NCI-H1105 treated with DMSO at 0.1 percent for 48 hours (cell line): ENCODE results near the gene KRT24.
A peak's percentile ranks its signal among the peaks of the same experiment; 100 is the strongest.
"Not testable (repeated sequence)": the region's sequence is repeated elsewhere in the genome, so short reads cannot be mapped to it uniquely, and the experiment has no call there.

Source experiments
- DNase-seq: peaks from one replicate; lab custom pipeline; 2025; lab: John Stamatoyannopoulos, UW

The KRT24 gene

DNA sequence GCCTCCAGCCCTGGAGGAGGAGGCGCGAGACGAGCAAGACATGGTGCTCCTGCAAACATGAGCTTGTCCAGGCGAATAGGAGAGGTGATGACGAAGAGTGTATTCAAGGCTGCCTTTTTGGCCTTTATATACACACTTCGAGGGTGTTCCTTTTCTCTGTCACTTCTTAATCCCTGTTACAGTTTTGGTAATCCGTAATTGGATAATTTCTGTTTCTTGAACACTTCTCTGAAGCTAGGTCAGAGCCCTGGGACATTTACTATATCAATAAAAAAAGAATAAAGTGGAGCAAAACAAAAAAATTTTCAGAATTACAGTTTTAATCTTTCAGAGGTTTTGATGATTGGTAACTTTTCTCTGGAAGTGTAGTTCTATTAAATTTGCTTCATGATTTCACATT is at the start of gene KRT24:
Gene KRT24, minus strand, starts transcription at position 101 of the 400 bp plus-strand sequence. Its CDS starts 59 bp downstream, at position 42.
- DNase-seq, result no peak

DNA sequence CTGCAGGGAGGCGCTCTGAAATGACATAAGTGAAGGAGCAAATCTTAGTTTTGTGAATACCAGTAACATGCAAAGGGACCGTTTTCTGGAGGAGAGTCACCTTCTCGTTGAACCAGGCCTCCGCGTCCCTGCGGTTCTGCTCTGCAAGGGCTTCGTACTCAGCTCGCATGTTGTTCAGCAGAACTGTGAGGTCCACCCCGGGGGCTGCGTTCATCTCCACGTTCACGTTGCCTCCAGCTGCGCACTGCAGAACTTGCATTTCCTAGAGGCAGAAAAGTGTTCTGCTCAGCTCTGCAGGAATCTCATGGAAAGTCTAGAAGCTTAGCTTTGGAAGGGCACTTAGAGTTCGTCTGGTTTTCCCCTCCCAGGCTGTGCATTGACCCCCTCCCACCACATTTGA is 47.5 kb upstream of the KRT24 start:
- DNase-seq, result no peak

DNA sequence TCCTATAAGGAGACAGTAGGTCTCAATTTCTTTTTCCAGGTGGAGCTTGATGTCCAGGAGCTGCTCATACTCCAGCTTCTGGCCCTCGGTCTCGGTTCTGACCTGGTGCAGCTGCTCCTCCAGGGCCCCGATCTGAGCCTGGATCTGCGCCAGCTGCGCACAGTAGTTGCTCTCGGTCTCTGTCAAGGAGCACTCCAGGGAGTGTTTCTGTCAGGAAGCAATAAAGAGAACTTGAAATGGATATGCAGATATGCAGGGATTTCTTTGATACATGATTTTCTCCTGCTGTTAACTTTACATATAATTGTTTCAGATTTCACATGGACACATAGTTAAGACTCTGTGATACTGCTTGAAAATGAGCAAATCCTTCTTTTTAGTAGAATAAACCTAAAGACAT is 46.8 kb upstream of the KRT24 start:
- no peak for DNase-seq

DNA sequence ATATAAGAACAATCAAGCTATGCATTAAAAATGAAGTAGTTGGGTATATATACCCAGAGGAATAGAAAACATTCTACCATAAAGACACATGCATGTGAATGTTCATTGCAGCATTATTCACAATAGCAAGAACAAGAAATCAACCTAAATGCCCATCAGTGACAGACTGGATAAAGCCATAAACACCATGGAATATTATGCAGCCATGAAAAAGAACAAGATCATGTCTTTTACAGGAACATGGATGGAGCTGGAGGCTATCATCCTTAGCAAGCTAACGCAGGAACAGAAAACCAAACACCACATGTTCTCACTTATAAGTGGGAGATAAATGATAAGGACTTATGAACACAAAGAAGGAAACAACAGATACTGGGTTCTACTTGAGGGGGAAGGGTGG is 45.1 kb upstream of the KRT24 start:
- not testable (repeated sequence) for DNase-seq

DNA sequence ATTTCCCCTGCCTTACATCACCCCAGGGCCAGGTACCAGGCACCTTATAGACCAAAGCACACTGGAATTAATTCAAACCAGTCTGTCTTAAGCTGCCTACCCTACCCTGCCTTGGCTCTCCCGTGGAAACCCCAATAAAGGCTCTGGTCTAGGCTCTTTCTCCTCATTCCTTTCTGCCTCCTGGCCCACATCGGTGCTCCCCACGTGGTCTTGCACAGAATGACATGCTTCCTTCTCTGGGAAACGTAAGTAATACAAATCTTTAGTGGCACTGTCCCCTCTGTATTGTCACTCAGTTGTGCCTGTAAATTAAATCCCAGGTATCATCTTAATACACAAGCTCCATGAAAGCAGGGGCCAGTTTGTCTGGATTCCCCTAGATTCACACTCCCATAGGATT is 35.0 kb upstream of the KRT24 start:
- DNase-seq, result no peak

DNA sequence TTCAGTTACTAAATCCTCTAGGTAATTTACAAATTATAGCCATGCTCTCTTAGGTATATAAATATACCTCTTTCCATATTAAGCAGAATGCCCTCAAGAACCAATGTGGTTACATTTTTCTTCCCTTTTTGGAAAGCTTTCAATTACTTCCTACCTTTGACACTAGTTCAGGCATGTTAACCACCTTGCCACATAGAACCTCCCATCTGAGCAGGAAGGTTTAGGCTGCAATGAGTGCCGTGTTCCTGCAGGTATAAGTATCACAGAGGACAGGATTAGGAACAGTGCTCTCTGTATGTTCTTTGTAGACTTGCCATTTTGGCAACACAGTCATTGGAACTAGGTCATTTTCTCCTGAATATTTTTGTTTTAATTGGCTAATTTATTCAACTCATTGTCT is 31.5 kb upstream of the KRT24 start:
- DNase-seq, result no peak

DNA sequence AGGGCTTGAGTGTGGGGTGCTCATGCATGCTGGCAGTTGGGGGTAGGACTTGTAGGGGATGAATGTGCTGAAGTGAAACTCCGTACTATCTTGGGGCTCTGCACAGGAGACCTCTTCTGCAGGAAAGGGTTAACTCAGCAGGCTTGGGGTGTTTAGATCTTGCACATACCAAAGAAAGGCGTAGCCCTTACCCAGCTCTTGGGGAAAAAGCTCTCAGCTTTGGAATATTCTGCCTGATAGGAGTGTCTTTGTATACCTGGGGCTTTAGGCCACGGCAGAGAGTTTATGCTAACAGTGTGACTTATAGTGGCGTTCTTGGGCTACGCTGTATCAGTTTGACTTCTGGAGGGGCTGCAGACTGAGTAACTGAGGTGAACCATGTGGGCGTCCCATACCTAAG is 30.5 kb upstream of the KRT24 start:
- DNase-seq, result no peak

DNA sequence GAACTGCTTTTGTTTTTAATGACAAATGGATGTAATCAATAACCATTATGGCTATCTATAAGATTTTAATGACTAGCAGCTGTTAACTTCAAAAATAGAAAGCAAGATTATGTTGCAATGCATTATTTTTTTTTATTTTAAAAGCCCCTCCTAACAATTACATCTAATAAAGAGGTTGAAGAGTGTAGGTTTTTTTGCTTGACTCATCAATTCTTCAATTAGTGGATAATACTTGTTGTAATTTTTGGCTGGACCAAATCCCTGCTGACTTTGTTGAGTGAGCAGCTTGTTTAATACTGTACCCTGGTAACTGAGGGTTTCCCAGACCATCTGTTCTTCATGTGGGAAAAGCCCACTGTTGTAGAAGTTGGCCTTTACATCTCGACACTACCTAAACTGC is 27.4 kb upstream of the KRT24 start:
- no peak for DNase-seq

DNA sequence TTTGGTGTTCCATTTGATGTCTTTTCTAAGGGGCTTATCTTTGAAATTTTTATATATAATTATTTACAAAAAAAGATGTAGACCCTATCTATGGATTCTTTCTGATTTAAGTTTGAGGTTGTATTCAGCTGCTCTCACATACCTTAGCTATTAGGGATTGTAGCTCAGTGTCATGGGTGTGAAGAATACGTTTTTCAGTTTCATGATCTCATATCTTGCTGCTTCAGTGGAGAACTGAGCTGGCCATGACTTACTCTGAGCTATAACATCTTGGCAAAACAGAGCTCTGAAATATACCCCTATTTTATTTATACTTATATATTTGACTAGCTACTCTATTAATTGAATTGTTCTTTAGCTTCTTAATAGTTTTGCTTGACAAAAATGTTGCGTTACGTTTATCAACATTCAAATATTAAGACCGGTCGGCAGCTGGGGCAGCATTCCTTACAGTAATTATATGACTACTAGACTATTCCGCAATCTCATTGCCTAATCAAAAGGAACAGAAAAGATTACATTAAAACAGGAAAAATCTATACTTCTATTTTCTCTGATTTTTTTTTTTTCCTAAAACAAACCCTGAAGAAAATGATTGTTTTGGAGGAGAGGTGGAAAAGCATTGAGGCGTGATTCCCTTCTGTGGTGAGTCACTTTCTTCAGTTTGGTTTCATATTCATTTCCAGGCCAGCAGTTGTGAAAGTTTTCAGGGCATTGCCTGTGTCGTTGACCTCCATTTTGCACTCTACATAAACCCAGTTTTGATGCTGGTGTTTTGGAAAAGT is 24.1 kb upstream of the KRT24 start:
- DNase-seq, result no peak

DNA sequence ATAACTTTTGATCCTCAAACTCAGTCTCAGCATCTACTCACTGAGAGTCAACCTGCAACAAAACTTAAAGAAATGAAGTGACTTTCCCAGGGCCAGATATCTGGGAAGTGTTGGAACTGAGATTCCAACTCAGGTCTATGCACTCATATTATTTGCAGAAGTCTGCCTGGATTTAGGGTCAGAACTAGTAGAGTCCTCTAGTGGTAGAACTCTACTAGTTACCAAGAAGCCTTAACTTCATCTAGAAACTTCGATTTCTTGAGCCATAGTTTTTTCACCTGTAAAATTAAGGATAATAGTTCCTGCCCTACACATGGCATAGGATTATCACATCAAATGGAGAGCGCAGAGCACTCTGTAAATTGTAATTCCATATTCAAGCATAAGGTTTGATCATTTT is 23.4 kb upstream of the KRT24 start:
- no peak for DNase-seq

DNA sequence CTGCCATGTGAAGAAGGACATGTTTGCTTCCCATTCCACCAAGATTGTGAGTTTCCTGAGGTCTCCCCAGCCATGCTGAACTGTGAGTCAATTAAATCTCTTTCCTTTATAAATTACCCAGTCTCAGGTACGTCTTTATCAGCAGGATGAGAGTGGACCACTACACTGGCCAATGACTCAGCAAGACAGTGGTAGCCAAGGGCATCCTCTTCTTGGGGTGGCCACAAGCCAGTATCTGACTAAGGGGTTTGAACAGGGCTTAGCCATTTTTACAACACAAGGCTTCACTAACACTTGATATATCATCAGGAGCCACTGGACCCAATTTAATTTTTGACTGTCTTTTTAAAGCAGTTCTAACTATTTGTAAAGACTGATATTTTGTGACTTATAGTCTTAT is 21.1 kb upstream of the KRT24 start:
- no peak for DNase-seq

DNA sequence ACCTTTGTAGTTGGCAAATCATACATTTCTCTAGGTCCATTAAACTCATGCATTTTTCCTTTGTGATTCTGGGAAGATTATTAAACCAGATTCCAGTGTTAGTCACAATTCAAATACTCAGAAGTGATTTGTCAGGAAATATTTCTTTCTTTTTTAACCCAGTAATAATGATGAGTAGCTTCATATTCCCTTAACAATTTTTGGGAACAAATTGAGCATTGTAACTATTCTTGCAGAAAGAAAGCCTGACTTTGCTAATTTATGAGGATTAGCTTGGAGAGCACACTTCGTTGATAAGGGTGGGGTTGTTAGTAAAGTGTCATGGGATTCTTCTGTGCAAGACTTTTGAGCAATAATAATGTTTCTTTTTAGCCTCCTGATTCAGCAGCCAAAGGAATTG is 18.7 kb upstream of the KRT24 start:
- DNase-seq, result no peak

DNA sequence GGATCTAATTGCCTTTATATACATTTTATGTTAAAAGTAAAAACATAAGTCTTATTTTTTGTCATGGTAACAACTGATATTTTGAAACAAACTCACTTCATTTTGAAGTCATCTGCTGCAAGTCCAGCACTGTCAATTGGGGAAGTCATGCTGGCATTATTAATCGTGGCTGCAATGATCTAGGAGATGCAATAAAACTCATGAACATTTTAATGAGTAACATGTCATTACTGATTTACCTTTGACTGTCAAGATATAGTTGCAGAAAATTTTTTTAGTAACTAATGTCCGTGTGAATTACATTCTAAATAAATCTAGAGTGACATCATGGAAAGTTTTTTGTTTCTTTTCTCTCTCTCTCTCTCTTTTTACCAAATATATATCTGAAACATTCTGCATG is 17.3 kb upstream of the KRT24 start:
- no peak for DNase-seq

DNA sequence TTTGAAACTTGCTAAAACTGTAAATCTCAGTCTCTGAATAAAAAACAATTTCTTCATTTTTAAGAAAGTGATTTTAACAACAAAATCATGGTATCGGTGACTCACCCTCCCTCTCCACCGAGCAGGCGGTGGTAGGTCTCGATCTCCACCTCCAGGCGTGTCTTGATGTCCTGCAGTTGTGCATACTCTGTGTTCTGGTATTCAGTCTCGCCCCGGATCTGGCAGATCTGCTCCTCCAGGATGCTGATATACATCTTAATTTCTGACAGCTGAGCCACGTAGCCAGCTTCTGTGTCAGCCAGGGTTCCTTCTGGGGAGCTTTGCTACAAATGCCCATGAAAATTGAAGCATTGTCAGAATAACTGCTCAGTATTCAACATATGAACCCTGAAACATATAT is 15.4 kb upstream of the KRT24 start:
- no peak for DNase-seq

DNA sequence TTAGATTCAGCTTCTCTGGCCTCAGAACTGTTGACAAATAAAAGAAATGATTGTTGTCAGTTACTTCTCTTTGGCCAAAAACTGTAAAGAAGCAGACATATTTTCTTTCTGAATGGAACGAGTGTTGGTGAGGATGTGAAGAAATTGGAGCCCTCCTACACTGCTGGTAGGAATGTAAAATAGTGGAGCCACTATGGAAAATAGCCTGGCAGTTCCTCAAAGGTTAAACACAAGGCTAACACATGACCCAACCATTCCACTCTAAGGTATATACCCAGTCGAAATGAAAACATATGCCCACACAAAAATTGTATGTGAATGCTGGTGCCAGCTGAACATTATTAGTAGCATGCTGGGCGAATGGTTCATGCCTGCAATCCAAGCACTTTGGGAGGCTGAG is 14.2 kb upstream of the KRT24 start:
- DNase-seq, result no peak

DNA sequence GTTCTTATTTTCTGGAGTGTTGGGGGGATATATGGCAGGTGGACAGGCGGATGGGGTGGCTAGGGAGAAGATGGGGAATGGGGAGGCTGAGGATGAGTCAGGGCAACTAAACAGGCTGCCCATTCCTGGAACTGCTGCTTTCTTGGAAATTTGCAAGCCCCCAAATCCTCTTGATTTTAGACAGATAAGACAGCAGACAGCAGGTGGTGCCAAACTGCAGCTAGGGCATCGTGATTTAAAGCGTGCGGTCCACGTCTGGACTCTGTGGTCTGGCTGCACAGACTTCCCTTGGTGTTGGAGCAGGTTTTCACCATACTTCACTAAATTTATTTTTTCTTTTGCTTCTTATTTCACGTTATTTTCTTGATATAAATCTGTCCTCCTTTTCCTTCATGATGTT is 10.9 kb upstream of the KRT24 start:
- no peak for DNase-seq

DNA sequence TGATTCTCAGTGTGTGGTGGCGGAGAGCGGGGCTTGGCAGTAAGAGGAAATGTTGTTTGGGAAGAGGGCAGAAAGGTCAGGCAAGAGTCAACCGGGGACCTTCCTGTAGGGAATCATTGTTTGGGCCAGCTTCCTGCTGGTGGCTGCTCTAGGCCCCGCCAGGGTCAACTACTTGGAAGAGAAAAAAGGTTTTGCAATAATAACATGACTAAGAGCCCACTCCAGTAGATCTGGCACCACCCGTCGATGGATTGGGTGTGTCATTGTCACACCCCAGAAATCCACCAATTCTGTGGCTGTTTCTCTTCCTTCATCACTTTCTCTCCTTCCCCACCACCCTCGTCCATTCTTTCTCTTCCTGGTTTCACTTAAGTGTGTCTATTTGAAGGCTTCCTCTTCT is 4.2 kb upstream of the KRT24 start:
- no peak for DNase-seq

DNA sequence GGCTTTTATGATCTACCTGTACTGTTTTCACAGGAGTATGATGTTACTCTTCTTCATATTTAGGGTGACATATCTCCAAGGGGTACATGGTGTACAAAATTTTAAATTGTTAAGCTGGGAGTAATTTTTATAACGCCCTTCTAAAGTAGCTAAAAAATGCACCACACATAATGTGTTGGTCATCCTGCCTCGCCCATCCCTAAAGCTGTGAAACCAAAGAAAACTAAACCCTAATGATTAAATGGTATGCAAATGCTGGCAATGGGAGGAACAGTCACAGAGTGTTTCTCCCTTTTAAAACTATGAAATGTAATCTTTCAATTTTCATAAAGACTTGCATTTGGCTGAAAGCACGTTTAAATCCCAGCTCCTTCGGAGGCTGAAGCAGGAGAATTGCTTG is 2.0 kb upstream of the KRT24 start:
- no peak for DNase-seq

DNA sequence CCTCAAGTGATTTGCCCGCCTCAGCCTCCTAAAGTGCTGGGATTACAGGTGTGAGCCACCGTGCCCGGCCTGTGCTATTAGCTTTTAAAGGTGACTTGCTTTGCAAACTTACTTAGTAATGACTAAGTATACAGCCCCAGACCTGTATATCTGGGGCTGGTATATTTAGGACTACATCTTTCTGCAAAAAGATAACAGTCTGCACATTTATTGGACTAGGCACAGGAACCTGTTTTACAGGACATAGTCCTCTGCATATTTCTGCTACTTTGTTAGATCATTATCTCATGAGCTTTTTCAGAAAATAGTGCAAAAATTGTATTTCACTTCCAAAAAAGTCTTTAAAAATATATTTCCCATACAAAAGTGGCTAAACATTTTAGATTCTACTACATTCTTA is 1.3 kb downstream of the KRT24 start:
- DNase-seq, result no peak

DNA sequence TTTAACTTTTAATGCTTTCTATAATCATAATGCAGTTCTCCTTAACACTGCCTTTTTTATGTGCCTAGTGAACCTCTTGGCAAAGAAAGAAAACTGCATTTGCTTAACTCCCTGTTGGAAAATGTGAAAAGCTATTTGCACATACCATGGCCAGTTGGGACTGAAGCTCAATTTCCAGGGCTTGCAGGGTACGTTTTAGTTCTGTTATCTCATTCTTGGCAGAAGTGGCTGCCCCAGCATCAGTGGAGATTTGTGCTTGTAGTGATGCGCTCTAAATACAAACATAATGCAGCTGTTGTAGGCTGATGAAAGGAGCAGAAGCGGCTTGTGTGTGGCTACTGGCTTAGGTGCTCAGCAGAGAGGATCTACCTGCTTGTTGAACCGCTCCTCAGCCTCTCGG is 3.7 kb downstream of the KRT24 start:
- no peak for DNase-seq

DNA sequence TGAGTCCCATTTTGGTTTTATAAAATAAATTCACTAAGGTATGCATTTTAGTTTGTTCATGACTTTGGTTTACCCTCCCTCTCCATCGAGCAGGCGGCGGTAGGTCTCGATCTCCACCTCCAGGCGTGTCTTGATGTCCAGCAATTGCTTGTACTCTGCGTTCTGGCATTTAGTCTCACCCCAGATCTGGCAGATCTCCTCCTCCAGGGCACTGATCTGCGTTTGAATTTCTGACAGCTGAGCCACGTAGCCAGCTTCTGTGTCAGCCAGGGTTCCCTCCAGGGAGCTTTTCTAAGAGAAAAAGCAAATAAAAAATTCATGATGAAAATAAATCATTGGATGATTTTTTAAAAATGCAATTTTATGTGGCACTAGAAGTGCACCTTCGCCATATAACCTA is 4.2 kb downstream of the KRT24 start:
- no peak for DNase-seq

DNA sequence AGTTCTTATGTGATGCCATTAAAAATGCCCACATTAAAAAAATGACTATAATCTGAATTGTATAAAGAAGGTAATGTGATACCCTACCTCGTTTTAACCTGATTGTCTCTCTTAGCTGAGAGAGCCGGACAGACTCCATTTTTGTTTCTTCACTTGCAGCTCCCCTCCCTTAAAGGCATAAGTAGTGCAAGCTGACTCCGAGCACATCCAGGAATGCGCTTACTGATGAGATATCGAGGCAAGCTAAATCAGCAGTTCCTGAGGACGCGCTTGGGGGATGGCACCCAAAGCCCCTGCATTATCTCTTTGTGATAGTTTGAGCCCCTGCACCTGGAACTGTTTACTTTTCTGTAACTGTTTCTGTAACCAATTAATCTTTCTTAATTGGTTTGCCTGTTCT is 6.3 kb downstream of the KRT24 start:
- peak; percentile 47 for DNase-seq

DNA sequence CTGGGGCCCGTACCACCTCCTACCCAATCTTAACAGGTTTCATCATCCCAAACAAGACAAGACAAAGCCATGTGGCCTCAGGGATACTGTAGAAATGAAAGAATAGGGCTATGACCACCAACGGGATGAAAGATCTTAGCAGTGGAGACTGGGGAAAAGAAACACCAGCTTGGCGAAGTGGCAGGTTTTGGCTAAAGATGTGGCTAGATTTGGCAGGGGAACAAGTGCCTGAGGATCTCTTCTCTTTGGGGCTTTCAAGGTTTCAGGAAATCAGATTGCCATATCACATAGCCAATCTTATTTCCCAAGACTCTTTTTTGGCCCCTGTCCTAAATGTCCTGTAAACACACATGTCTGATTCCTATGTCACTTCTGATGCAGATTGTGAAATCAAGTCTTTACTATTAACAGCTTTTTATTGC is 6.9 kb downstream of the KRT24 start:
- peak; percentile 9 for DNase-seq

DNA sequence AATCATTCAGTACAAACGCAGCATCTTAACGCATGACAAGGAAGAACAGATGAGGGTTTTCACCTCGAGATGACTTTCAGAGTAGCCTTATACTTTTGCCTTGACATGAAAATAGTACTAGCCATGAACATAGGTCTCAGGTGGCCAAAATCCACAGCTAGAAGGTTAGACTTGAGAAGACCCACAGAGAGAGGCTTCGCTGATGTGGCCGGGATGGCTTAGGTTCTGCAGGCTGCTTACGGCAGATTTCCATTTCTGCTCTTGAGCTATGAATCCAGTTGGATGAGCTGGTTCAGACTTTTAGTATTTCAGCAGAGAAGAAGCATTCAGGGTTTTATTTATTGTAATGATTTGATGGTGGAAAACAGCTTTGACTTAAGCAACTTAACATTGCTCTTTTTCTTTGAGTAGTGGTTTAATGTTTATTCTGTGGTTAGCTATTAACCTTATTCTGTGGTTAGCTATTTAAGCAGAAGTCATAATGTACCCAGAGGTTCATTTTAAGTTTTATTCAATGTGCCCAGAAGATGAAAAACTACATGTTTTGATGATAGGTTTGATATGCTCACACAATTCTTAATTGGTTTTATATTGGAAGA is 7.6 kb downstream of the KRT24 start:
- no peak for DNase-seq
